Suprapubic skin (tissue), 4 donors: Measurements from ENCODE around the gene USP32. TPM values are rescaled to one million over a fixed set of nuclear protein-coding genes. Genes with fewer than 3 reads are reported as not detected.
"Not testable (repeated sequence)": the region's sequence is repeated elsewhere in the genome, so short reads cannot be mapped to it uniquely, and the experiment has no call there.

Experiments
- DNase-seq, 2 donors: peaks; one replicate each; pipeline ENCODE4 v3.0.0-alpha.2; 2019; ENCODE audit warnings: low spot score in 2 of 2
- H3K27ac ChIP-seq: fragments of 200-600 bp; sonication (generic); one replicate; pipeline ENCODE4 v1.5.1; 2019
- H3K27me3 ChIP-seq: fragments of 200-600 bp; sonication (generic); one replicate; pipeline ENCODE4 v1.5.1; 2019
- H3K36me3 ChIP-seq: fragments of 200-600 bp; sonication (generic); one replicate; pipeline ENCODE4 v1.5.1; 2019
- H3K4me1 ChIP-seq: fragments of 200-600 bp; sonication (generic); one replicate; pipeline ENCODE4 v1.5.1; 2019
- H3K4me3 ChIP-seq: fragments of 200-600 bp; sonication (generic); one replicate; pipeline ENCODE4 v1.5.1; 2019; ENCODE audit warnings: mild to moderate bottlenecking
- H3K9me3 ChIP-seq: fragments of 200-600 bp; sonication (generic); one replicate; pipeline ENCODE4 v1.5.1; 2019
- CTCF ChIP-seq, 2 donors: fragments of 200-600 bp in 1 of 2; fragments of 450-650 bp in 1 of 2; sonication (generic) in 1 of 2; IDR thresholded peaks; one replicate each; pipeline ENCODE4 v1.5.1; 2016 to 2019; ENCODE audit warnings: antibody characterized with exemption in 2 of 2, mild to moderate bottlenecking in 1 of 2, moderate library complexity in 1 of 2
- EP300 ChIP-seq: sonication (generic); formaldehyde crosslinking; IDR thresholded peaks from one replicate; pipeline ENCODE4 v1.6.1; 2017; ENCODE audit warnings: antibody characterized with exemption
- POLR2A ChIP-seq, 2 donors: fragments of 450-650 bp; IDR thresholded peaks; one replicate each; pipeline ENCODE4 v1.6.1; 2017; ENCODE audit warnings: antibody characterized with exemption in 2 of 2, mild to moderate bottlenecking in 2 of 2, moderate library complexity in 2 of 2
- POLR2AphosphoS5 ChIP-seq, 3 donors: sonication (generic); formaldehyde crosslinking; IDR thresholded peaks; one replicate each; pipeline ENCODE4 v1.6.1; 2017; ENCODE audit warnings: antibody characterized with exemption in 3 of 3
- WGBS: methylation state at CpG from one replicate; pipeline ENCODE4 v1.1.5; 2018; 5-methylcytosine and 5-hydroxymethylcytosine counted together
- total RNA-seq, 4 donors: library from RNA; depleted of rRNA; stranded (reverse); fragments of >200 nt; gene quantifications; one replicate each; pipeline ENCODE4 v1.1.0, GENCODE V29; 2016

USP32 gene
- total RNA-seq, 4 donors from 2014 or later, result 58.3 to 74.5 (median 62.0) TPM

- Histone ChIP-seq H3K4me3 (no peak overlapping the region), H3K36me3 (no peaks in the 10 kb centered on the region), H3K9me3 (no peaks in the 10 kb centered on the region), H3K27me3 (no peaks in the 10 kb centered on the region), H3K27ac (no peak overlapping the region), H3K4me1 (peaks cover 23% of the 10 kb centered on the region)
- TF ChIP-seq EP300 (no peak), CTCF (IDR thresholded peaks at IDR 0.05) (no peak), POLR2A (IDR thresholded peaks at IDR 0.05) (no peak), POLR2AphosphoS5 (IDR thresholded peaks at IDR 0.05) (no peak)
- no peak for DNase-seq
- 55% methylated on average over 4 of the region's 4 CpGs for WGBS
These were observed 10.0 kb downstream of the USP32 start for GRCh38 chr17:60381958-60382357.

GRCh38 chr17:60379461-60379860, 12.5 kb downstream of the USP32 start:
- H3K4me3 ChIP-seq, DNase-seq, H3K9me3 ChIP-seq, H3K27ac ChIP-seq, H3K4me1 ChIP-seq, H3K27me3 ChIP-seq, H3K36me3 ChIP-seq: not testable (repeated sequence)
- 65% methylated on average over 3 of the region's 3 CpGs for WGBS

GRCh38 chr17:60378187-60378586, 13.7 kb downstream of the USP32 start:
- DNase-seq, H3K27me3 ChIP-seq, H3K36me3 ChIP-seq, H3K4me1 ChIP-seq, H3K9me3 ChIP-seq, H3K27ac ChIP-seq, H3K4me3 ChIP-seq: not testable (repeated sequence)
- 93% methylated on average over 1 of the region's 1 CpG for whole genome bisulfite sequencing

- Histone ChIP-seq H3K4me3 (no peak overlapping the region), H3K27me3 (no peaks in the 10 kb centered on the region), H3K4me1 (no peaks in the 10 kb centered on the region), H3K27ac (no peak overlapping the region), H3K9me3 (no peaks in the 10 kb centered on the region), H3K36me3 (no peaks in the 10 kb centered on the region)
- 81% methylated on average over 6 of the region's 6 CpGs for WGBS
- no peak for TF ChIP-seq EP300
- TF ChIP-seq CTCF (IDR thresholded peaks at IDR 0.05), result no peak
- no peak for TF ChIP-seq POLR2AphosphoS5 (IDR thresholded peaks at IDR 0.05)
- no peak for TF ChIP-seq POLR2A (IDR thresholded peaks at IDR 0.05)
- DNase-seq, result no peak
These were observed 19.0 kb downstream of the USP32 start for GRCh38 chr17:60372790-60373483.

GRCh38 chr17:60371818-60372510, 20.0 kb downstream of the USP32 start:
- no peak overlapping the region for H3K27ac ChIP-seq
- H3K27me3 ChIP-seq, result no peaks in the 10 kb centered on the region
- 75% methylated on average over 4 of the region's 4 CpGs for WGBS
- TF ChIP-seq POLR2AphosphoS5 (IDR thresholded peaks at IDR 0.05) (no peak), POLR2A (IDR thresholded peaks at IDR 0.05) (no peak), CTCF (IDR thresholded peaks at IDR 0.05) (no peak), EP300 (no peak)
- no peaks in the 10 kb centered on the region for H3K4me1 ChIP-seq
- no peaks in the 10 kb centered on the region for H3K9me3 ChIP-seq
- no peaks in the 10 kb centered on the region for H3K36me3 ChIP-seq
- no peak for DNase-seq
- H3K4me3 ChIP-seq, result no peak overlapping the region

- WGBS, result 89% methylated on average over 3 of the region's 3 CpGs
- H3K27ac ChIP-seq, result no peak overlapping the region
- H3K36me3 ChIP-seq, result no peaks in the 10 kb centered on the region
- no peak for DNase-seq
- H3K9me3 ChIP-seq, result no peaks in the 10 kb centered on the region
- no peak overlapping the region for H3K4me3 ChIP-seq
- H3K4me1 ChIP-seq, result no peaks in the 10 kb centered on the region
- H3K27me3 ChIP-seq, result no peaks in the 10 kb centered on the region
- TF ChIP-seq POLR2AphosphoS5 (IDR thresholded peaks at IDR 0.05), result no peak
- no peak for TF ChIP-seq EP300
- TF ChIP-seq CTCF (IDR thresholded peaks at IDR 0.05), result no peak
- no peak for TF ChIP-seq POLR2A (IDR thresholded peaks at IDR 0.05)
These were observed 20.5 kb downstream of the USP32 start for GRCh38 chr17:60371416-60371815.
